SK-N-SH (cell line): Measurements from ENCODE around the gene MYH11.

Experiments
- CTCF ChIP-seq: fragments of 200-600 bp; sonication (generic); IDR thresholded peaks from 2 replicates; pipeline ENCODE4 v1.6.1; 2017; ENCODE audit warnings: antibody characterized with exemption, mild to moderate bottlenecking, moderate library complexity
- EP300 ChIP-seq, 2 experiments: IDR thresholded peaks; 2 replicates each; pipeline versions ENCODE4 v1.4.0 to v1.6.1; 2012; ENCODE audit warnings: borderline replicate concordance in 1 of 2, low read depth in 1 of 2, low read length in 1 of 2
- EZH2phosphoT487 ChIP-seq: fragments of 200-600 bp; sonication (generic); IDR thresholded peaks from 2 replicates; pipeline ENCODE4 v1.6.1; 2017; ENCODE audit warnings: low read depth, mixed run types, mild to moderate bottlenecking, antibody characterized with exemption, moderate library complexity, borderline replicate concordance
- FOXJ3 ChIP-seq: sonication (generic); formaldehyde crosslinking; IDR thresholded peaks from 2 replicates; pipeline ENCODE4 v1.5.1; 2020; ENCODE audit warnings: mild to moderate bottlenecking, missing genetic modification reagents
- GABPA ChIP-seq: IDR thresholded peaks from 2 replicates; pipeline ENCODE4 v1.4.0; 2012; ENCODE audit warnings: low read depth, mild to moderate bottlenecking
- JUND ChIP-seq: IDR thresholded peaks from 2 replicates; pipeline ENCODE4 v1.4.0; 2012
- PBX3 ChIP-seq: IDR thresholded peaks from 2 replicates; pipeline ENCODE4; 2012
- POLR2AphosphoS5 ChIP-seq: IDR thresholded peaks from 2 replicates; pipeline ENCODE4 v1.6.1; 2012; ENCODE audit warnings: low read depth, low read length
- REST ChIP-seq: IDR thresholded peaks from 2 replicates; pipeline ENCODE4 v1.6.1; 2012; ENCODE audit warnings: mild to moderate bottlenecking, low read depth, low read length, moderate library complexity
- RFX5 ChIP-seq: IDR thresholded peaks from 2 replicates; pipeline ENCODE4 v1.6.1; 2012; ENCODE audit warnings: mild to moderate bottlenecking, improper control_type of control experiment, low read length
- SIN3A ChIP-seq: IDR thresholded peaks from 2 replicates; pipeline ENCODE4 v1.6.1; 2012; ENCODE audit warnings: low read depth, mild to moderate bottlenecking, low read length, moderate library complexity, borderline replicate concordance
- SMC3 ChIP-seq: IDR thresholded peaks from 2 replicates; pipeline ENCODE4 v1.6.1; 2012; ENCODE audit warnings: low read depth, low read length, improper control_type of control experiment
- TCF12 ChIP-seq: IDR thresholded peaks from 2 replicates; pipeline ENCODE4 v1.4.0; 2012
- USF1 ChIP-seq: IDR thresholded peaks from 2 replicates; pipeline ENCODE4 v1.4.0; 2012; ENCODE audit warnings: low read depth, borderline replicate concordance

GRCh38 chr16:15671530-15672117 is 185.2 kb downstream of the MYH11 start:
- TF ChIP-seq CTCF: no peak
- no peak for TF ChIP-seq RFX5
- no peak for TF ChIP-seq PBX3
- no peak for TF ChIP-seq JUND
- no peak for TF ChIP-seq USF1
- no peak for TF ChIP-seq EZH2phosphoT487
- no peak for TF ChIP-seq EP300 (IDR thresholded peaks at IDR 0.05; ENCODE audit: borderline replicate concordance in 1 of 2, low read depth in 1 of 2, low read length in 1 of 2)
- no peak for TF ChIP-seq GABPA
- TF ChIP-seq SIN3A: no peak
- no peak for TF ChIP-seq SMC3
- no peak for TF ChIP-seq POLR2AphosphoS5
- no peak for TF ChIP-seq FOXJ3 (CRISPR knock-in tag)
- TF ChIP-seq REST: no peak
- no peak for TF ChIP-seq TCF12
